Skeletal muscle tissue (tissue), 4 donors: ENCODE measurements around the gene NOTCH1. TPM values are rescaled to one million over a fixed set of nuclear protein-coding genes. Genes with fewer than 3 reads are reported as not detected.
A peak's percentile ranks its signal among the peaks of the same experiment; 100 is the strongest.

Source experiments
- H3K27ac ChIP-seq: one replicate; pipeline ENCODE4 v1.7.0; 2013; ENCODE audit warnings: mild to moderate bottlenecking, low read depth, low read length, inconsistent platforms
- H3K27me3 ChIP-seq, 3 donors: one replicate each; pipeline ENCODE4 v1.7.0; 2013; ENCODE audit warnings: low read length in 3 of 3; ENCODE audit not compliant: control insufficient read depth in 3 of 3, insufficient read depth in 3 of 3
- H3K36me3 ChIP-seq, 3 donors: one replicate each; pipeline ENCODE4 v1.7.0; 2013; ENCODE audit warnings: low read length in 3 of 3; ENCODE audit not compliant: control insufficient read depth in 3 of 3, insufficient read depth in 3 of 3
- H3K4me1 ChIP-seq, 3 donors: one replicate each; pipeline ENCODE4 v1.7.0; 2013; ENCODE audit warnings: low read length in 3 of 3, mild to moderate bottlenecking in 3 of 3; ENCODE audit not compliant: control insufficient read depth in 3 of 3, insufficient read depth in 3 of 3
- H3K4me3 ChIP-seq, 3 donors: one replicate each; pipeline ENCODE4 v1.7.0; 2013; ENCODE audit warnings: low read length in 3 of 3
- H3K9ac ChIP-seq, 3 donors: one replicate each; pipeline ENCODE4 v1.7.0; 2013; ENCODE audit warnings: low read length in 3 of 3, mild to moderate bottlenecking in 3 of 3, moderate library complexity in 2 of 3, low read depth in 1 of 3
- H3K9me3 ChIP-seq, 3 donors: one replicate each; pipeline ENCODE4 v1.7.0; 2013; ENCODE audit warnings: low read length in 3 of 3; ENCODE audit not compliant: control insufficient read depth in 3 of 3
- total RNA-seq: library from RNA; depleted of rRNA; stranded (reverse); fragments of >200 nt; gene quantifications from one replicate; pipeline ENCODE4 v1.2.3, GENCODE V29; 2014
- donor health status: Osteomylitis.

NOTCH1 gene
- 69.4 TPM for total RNA-seq

GRCh38 chr9:136545965-136546696 lies at the start of gene NOTCH1:
NOTCH1 (minus strand) TSS chr9:136546048; CDS start chr9:136545786, 262 bp downstream.
- Histone ChIP-seq H3K36me3 (peaks cover 0 to 3% (median 2%) of the 10 kb centered on the region in 3 donors), H3K9me3 (no peaks in the 10 kb centered on the region), H3K4me3 (peak within 1 kb of the TSS; percentile 71 to 74 (median 72)), H3K27me3 (no peaks in the 10 kb centered on the region), H3K4me1 (peaks cover 39 to 56% (median 48%) of the 10 kb centered on the region in 3 donors), H3K9ac (peak within 1 kb of the TSS; percentile 74 to 89 (median 79)), H3K27ac (peak within 1 kb of the TSS; percentile 87)

DNA sequence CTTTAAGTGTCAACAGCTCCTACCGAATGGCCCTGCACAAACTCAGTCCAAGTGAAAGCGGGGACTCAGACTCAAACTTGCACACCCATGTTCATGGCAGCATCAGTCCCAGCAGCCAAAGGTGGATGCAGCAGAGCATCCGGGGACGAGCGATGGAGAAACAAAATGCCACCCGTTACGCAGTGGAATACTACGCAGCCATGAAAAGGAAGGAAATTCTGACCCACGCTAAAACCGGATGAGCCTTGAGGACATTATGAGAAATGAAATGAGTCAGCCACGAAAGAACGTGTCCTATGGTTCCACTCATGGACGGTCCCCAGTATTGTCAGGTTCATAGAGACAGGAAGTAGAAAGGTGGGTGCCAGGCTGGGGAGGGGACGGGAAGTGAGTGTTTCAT lies 48.6 kb upstream of the NOTCH1 start:
- Histone ChIP-seq H3K27ac (no peak overlapping the region), H3K36me3 (no peaks in the 10 kb centered on the region), H3K4me3 (no peak overlapping the region), H3K9me3 (no peaks in the 10 kb centered on the region), H3K4me1 (peaks cover 9 to 16% (median 11%) of the 10 kb centered on the region in 3 donors), H3K9ac (no peak overlapping the region), H3K27me3 (peaks cover 12 to 31% (median 16%) of the 10 kb centered on the region in 3 donors)

- Histone ChIP-seq H3K27ac (no peak overlapping the region), H3K36me3 (no peaks in the 10 kb centered on the region), H3K4me3 (no peak overlapping the region), H3K9me3 (no peaks in the 10 kb centered on the region), H3K4me1 (peaks cover 11 to 22% (median 17%) of the 10 kb centered on the region in 3 donors), H3K27me3 (peaks cover 10 to 33% (median 16%) of the 10 kb centered on the region in 3 donors), H3K9ac (no peak overlapping the region)
Observed at GRCh38 chr9:136593581-136593980, 47.7 kb upstream of the NOTCH1 start.

GRCh38 chr9:136592666-136593065 lies 46.8 kb upstream of the NOTCH1 start:
- Histone ChIP-seq H3K9me3 (no peaks in the 10 kb centered on the region), H3K4me1 (peaks cover 11 to 25% (median 23%) of the 10 kb centered on the region in 3 donors), H3K36me3 (no peaks in the 10 kb centered on the region), H3K9ac (no peak overlapping the region), H3K4me3 (no peak overlapping the region), H3K27me3 (peaks cover 10 to 36% (median 16%) of the 10 kb centered on the region in 3 donors), H3K27ac (no peak overlapping the region)

- no peak overlapping the region for H3K4me3 ChIP-seq
- H3K27me3 ChIP-seq = peaks cover 16 to 52% (median 26%) of the 10 kb centered on the region in 3 donors
- H3K36me3 ChIP-seq = no peaks in the 10 kb centered on the region
- H3K27ac ChIP-seq = no peak overlapping the region
- H3K4me1 ChIP-seq = peaks cover 25 to 41% (median 37%) of the 10 kb centered on the region in 3 donors
- no peaks in the 10 kb centered on the region for H3K9me3 ChIP-seq
- no peak overlapping the region for H3K9ac ChIP-seq
Observed at GRCh38 chr9:136590821-136591752, 45.2 kb upstream of the NOTCH1 start.

- Histone ChIP-seq H3K27me3 (peaks cover 16 to 59% (median 26%) of the 10 kb centered on the region in 3 donors), H3K9me3 (no peaks in the 10 kb centered on the region), H3K4me1 (peaks cover 27 to 43% (median 42%) of the 10 kb centered on the region in 3 donors), H3K27ac (no peak overlapping the region), H3K36me3 (no peaks in the 10 kb centered on the region), H3K9ac (no peak overlapping the region), H3K4me3 (no peak overlapping the region)
Observed at GRCh38 chr9:136589766-136590763, 44.2 kb upstream of the NOTCH1 start.

DNA sequence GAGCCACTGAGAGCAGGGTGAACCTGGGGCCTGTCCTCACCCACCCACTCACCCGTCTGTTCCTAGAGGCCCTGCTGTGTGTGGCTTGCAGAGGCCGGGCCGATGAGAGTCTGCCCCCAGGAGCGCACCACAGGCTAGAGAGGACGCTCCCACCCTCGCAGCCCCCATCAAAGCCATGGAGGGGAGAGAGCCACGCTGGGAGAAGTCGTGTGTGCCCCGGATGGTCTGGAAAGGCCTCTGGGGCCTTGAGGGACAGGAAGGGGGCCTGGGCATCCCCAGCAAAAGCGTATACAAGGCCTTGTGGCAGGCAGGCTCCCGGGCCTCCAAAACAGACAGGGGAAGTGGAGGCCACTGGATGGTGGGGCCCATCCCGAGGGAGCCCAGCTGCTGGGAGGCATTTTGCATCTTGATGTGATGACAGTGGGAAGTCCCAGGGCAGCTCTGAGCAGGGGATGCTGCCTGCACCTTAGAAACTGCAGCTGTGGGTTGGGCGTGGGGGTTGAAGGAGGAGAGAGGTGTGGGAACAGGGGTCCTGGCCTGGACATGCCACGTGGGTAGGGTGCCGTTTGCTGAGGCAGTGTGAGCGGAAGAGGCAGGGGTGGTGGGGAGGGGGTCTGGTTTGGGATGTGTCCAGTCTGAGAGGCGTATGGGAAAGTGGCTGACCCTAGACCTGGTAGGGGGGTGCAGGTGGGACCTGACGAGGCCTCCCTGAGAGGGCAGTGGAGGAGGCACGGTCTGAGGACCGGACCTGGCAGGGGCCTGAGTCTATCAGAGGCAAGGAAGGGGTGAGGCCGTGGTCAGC lies 43.0 kb upstream of the NOTCH1 start:
- H3K9ac ChIP-seq = peak overlapping the region in 1 of 3 donors; percentile 16
- peaks cover 29 to 50% (median 48%) of the 10 kb centered on the region in 3 donors for H3K4me1 ChIP-seq
- H3K27ac ChIP-seq = no peak overlapping the region
- H3K27me3 ChIP-seq = peaks cover 15 to 55% (median 24%) of the 10 kb centered on the region in 3 donors
- no peaks in the 10 kb centered on the region for H3K9me3 ChIP-seq
- H3K36me3 ChIP-seq = no peaks in the 10 kb centered on the region
- no peak overlapping the region for H3K4me3 ChIP-seq

GRCh38 chr9:136587944-136588662 lies 42.3 kb upstream of the NOTCH1 start:
- H3K36me3 ChIP-seq = no peaks in the 10 kb centered on the region
- no peak overlapping the region for H3K27ac ChIP-seq
- H3K4me1 ChIP-seq = peaks cover 29 to 50% (median 48%) of the 10 kb centered on the region in 3 donors
- peaks cover 14 to 53% (median 24%) of the 10 kb centered on the region in 3 donors for H3K27me3 ChIP-seq
- peak overlapping the region in 1 of 3 donors; percentile 16 for H3K9ac ChIP-seq
- no peak overlapping the region for H3K4me3 ChIP-seq
- no peaks in the 10 kb centered on the region for H3K9me3 ChIP-seq
